Glutamatergic neuron (in vitro differentiated cells): ENCODE results near the gene FHIT. TPM values are rescaled to one million over a fixed set of nuclear protein-coding genes. Genes with fewer than 3 reads are reported as not detected.

Experiments used
- DNase-seq: peaks from one replicate; pipeline ENCODE4 v3.0.0; 2022
- H3K27ac Mint-ChIP-seq: one replicate; pipeline ENCODE4 v1.8.0; 2020; ENCODE audit warnings: mild to moderate bottlenecking, mixed read lengths, inconsistent platforms; ENCODE audit not compliant: unreplicated experiment
- H3K27me3 Mint-ChIP-seq: one replicate; pipeline ENCODE4 v1.8.0; 2020; ENCODE audit warnings: mild to moderate bottlenecking, moderate library complexity, mixed read lengths, inconsistent platforms; ENCODE audit not compliant: unreplicated experiment
- H3K36me3 Mint-ChIP-seq: one replicate; pipeline ENCODE4 v1.8.0; 2020; ENCODE audit warnings: mild to moderate bottlenecking, mixed read lengths, inconsistent platforms; ENCODE audit not compliant: unreplicated experiment
- H3K4me1 Mint-ChIP-seq: one replicate; pipeline ENCODE4 v1.8.0; 2020; ENCODE audit warnings: mild to moderate bottlenecking, low read depth, mixed read lengths, inconsistent platforms; ENCODE audit not compliant: unreplicated experiment
- H3K4me3 Mint-ChIP-seq: one replicate; pipeline ENCODE4 v1.8.0; 2020; ENCODE audit warnings: mild to moderate bottlenecking, mixed read lengths, inconsistent platforms; ENCODE audit not compliant: unreplicated experiment
- H3K9me3 Mint-ChIP-seq: one replicate; pipeline ENCODE4 v1.8.0; 2020; ENCODE audit warnings: mild to moderate bottlenecking, moderate library complexity, mixed read lengths, inconsistent platforms; ENCODE audit not compliant: unreplicated experiment
- total RNA-seq: library from RNA; stranded (reverse); fragmentation: NEBNext Ultra II Directional; extraction: Animal tissue kit (Norgen Biotek cat#: 25700); gene quantifications from one replicate; pipeline ENCODE4 v1.2.1, GENCODE V29; 2021; ENCODE audit not compliant: unreplicated experiment
- TF ChIP-seq, protein P1 (sequence below): fragments of 200-600 bp; sonication (generic); IDR thresholded peaks from one replicate; pipeline ENCODE4 v1.5.0; 2021; ENCODE audit not compliant: partially characterized antibody, unreplicated experiment

The FHIT gene
- total RNA-seq, 1 donor from 2014 or later: 15.2 TPM

DNA sequence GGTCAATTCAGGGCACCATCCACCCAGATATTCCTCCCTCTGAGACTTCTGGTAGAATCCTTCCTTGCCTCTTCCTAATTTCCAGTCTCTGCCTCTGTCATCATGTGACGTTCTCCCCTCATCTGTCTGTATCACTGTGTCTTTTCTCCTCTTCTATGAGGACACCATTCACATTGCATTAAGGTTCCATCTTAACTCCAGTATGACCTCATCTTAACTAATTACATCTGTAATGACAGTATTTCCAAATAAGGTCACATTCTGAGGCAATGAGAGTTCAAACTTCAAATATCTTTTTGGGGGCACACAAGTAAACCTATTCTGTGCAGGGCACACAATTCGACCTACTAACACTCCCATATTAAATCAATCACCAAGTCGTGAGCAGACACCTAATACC lies 169.7 kb downstream of the FHIT start:
- H3K27ac Mint-ChIP-seq: no peak overlapping the region
- H3K9me3 Mint-ChIP-seq: no peaks in the 10 kb centered on the region
- DNase-seq: no peak
- TF ChIP-seq, protein P1, sequence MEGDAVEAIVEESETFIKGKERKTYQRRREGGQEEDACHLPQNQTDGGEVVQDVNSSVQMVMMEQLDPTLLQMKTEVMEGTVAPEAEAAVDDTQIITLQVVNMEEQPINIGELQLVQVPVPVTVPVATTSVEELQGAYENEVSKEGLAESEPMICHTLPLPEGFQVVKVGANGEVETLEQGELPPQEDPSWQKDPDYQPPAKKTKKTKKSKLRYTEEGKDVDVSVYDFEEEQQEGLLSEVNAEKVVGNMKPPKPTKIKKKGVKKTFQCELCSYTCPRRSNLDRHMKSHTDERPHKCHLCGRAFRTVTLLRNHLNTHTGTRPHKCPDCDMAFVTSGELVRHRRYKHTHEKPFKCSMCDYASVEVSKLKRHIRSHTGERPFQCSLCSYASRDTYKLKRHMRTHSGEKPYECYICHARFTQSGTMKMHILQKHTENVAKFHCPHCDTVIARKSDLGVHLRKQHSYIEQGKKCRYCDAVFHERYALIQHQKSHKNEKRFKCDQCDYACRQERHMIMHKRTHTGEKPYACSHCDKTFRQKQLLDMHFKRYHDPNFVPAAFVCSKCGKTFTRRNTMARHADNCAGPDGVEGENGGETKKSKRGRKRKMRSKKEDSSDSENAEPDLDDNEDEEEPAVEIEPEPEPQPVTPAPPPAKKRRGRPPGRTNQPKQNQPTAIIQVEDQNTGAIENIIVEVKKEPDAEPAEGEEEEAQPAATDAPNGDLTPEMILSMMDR: no peak
- H3K36me3 Mint-ChIP-seq: peaks cover 4% of the 10 kb centered on the region
- no peaks in the 10 kb centered on the region for H3K4me1 Mint-ChIP-seq
- no peaks in the 10 kb centered on the region for H3K27me3 Mint-ChIP-seq
- H3K4me3 Mint-ChIP-seq: no peak overlapping the region

DNA sequence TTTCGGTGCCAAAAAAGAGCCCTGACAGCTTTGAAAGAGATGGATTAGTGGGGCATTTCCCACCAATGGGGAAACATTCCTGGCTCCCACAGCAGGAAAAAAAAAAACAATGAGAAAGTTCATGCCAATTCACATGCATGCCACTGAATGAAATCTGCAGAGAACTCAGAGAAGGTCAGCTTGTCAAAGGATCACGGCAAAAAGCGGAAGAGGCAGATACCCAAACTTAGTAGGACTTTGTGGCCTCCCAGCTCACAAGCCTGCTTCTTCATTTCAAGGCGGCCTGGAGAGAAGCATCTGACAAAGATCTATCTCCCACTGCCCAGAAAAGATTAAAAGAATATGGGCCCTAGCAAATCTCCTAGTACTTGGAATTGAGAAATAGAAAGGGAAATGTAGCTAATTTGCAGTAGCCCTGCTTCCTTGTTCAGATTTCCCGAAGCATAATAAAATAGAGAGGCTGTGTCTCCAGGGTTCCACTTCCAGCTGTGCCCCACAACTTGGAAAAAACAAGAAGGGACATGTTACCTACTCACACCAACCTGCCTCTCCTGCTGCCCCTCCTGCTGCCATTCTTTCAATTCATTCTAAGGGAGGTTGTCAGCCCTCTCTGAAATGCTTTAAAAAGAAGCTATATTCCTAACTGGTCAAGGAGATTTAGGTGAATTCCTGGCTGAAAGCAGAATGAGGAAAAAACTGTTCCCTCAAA lies 170.4 kb downstream of the FHIT start:
- Mint-ChIP-seq H3K27ac (no peak overlapping the region), H3K9me3 (no peaks in the 10 kb centered on the region), H3K4me1 (no peaks in the 10 kb centered on the region), H3K4me3 (no peak overlapping the region), H3K27me3 (no peaks in the 10 kb centered on the region), H3K36me3 (peaks cover 4% of the 10 kb centered on the region)
- TF ChIP-seq, protein P1: no peak
- DNase-seq: no peak

DNA sequence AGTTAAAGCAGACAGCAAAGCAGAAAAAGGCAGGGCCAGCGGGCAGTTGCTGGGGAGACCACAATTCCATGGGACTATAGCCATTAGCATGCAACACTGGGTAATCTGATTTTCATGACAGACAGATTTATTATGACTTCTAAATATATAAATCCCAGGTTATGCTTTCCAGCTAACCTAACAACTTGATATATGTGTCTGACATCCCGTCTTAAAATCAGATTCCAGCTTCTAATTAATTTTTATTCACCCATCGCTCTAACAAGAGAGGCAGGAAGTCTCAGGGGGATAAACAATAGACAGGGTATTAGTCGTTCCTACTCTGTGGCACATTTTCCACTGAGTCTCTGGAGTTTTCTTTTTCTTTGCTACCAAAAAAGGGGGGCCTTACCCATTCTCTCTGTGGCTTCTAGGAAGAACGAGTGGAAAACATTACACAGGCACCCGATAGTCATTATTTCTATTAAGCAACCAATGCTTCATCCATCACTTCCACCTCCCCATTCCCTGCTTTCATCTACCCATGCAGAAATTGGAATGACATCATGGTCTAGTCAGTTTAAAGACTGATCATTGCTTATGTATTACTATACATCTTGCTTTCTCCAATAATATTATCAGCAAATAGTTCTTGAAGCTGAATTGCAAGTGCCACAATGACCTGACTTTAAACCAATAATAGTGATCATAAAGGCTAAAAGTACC lies 173.1 kb downstream of the FHIT start:
- Mint-ChIP-seq H3K9me3 (no peaks in the 10 kb centered on the region), H3K27ac (no peak overlapping the region), H3K4me3 (no peak overlapping the region), H3K4me1 (no peaks in the 10 kb centered on the region), H3K36me3 (no peaks in the 10 kb centered on the region), H3K27me3 (no peaks in the 10 kb centered on the region)
- no peak for DNase-seq
- TF ChIP-seq, protein P1: no peak

DNA sequence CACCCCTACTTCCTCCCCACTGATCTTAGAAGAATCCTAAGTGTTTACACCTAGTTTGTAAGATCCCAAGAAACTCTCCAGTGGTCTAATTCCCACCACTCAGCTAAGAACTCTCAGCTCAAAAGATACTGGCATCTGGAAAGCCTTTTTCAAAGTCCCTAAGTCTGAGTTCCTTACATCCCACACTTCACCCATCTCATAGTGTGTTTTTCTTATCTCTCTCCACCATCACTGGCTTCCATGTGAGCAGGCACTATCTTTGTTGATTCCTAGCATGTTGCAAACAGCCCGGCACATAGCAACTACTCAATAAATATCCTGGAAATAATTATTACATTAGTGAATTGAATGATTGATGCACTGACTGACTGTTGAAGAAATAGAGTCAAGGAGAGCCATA lies 173.7 kb downstream of the FHIT start:
- H3K9me3 Mint-ChIP-seq: no peaks in the 10 kb centered on the region
- no peaks in the 10 kb centered on the region for H3K4me1 Mint-ChIP-seq
- no peak for DNase-seq
- no peak overlapping the region for H3K4me3 Mint-ChIP-seq
- TF ChIP-seq, protein P1: no peak
- H3K27me3 Mint-ChIP-seq: no peaks in the 10 kb centered on the region
- H3K27ac Mint-ChIP-seq: no peak overlapping the region
- H3K36me3 Mint-ChIP-seq: no peaks in the 10 kb centered on the region

DNA sequence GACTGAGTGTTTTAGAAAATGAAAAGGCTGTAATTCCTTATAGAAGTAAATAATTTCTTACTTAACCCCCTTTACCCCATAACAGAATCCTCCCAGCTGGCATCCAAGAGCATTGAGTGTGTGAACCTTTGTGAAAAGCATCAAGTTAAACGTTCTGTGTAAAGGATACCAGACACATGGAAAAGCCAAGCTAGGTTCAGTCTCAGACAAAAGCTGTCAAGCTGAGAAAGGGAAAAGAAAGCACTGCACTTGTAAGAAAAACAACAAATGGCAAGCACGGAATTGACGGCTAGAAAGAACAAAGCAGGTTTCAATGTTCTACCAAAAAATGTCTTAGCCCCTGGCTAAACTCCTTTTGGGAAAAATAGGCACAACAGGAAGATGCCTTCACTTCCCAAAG lies 176.5 kb downstream of the FHIT start:
- peaks cover 1% of the 10 kb centered on the region for H3K9me3 Mint-ChIP-seq
- H3K4me3 Mint-ChIP-seq: no peak overlapping the region
- DNase-seq: no peak
- no peaks in the 10 kb centered on the region for H3K4me1 Mint-ChIP-seq
- no peak overlapping the region for H3K27ac Mint-ChIP-seq
- H3K36me3 Mint-ChIP-seq: no peaks in the 10 kb centered on the region
- H3K27me3 Mint-ChIP-seq: no peaks in the 10 kb centered on the region
- TF ChIP-seq, protein P1: no peak
